ENCODE data around the gene TTLL11.
"Not testable (repeated sequence)": the region's sequence is repeated elsewhere in the genome, so short reads cannot be mapped to it uniquely, and the experiment has no call there.

Gene TTLL11

DNA sequence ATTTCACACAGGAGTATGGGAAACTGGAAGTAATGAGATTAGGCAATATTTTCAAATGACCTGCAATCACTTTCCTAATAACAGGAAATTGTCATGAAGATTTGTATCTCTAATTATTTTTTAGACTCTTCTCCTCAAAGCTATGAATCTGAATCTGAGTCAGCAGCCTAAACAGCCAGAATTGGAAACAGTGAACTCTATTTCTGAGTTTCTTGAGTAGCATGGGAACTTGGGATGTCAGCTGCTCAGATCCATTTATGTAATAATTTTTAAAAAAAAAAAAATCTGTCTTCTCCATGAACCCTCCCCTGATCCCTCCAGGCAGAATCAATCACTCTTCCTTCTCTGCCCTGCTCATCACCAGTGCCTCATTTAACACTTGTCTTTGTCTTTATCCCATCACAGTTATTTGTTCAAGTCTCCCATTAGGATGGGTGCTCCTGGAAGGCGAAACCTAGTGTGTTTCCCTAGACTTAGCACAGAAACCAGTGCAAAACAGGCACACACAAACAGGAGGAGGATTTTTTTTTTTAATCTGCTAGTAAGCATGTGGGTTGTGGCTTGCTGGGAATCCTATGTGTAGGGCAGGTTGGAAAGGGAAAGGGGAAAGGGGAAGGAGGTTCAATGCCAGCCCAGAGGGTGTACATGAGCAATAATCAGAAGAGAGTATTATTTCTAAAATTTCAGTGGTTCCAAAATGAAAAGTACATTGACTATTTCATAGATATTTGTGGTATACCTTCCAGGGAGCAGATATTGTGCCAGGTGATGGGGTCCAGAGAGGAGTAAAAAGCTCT, 186.8 kb downstream of the TTLL11 start:
- DNase-seq (ENCODE audit: low read depth): no peak

DNA sequence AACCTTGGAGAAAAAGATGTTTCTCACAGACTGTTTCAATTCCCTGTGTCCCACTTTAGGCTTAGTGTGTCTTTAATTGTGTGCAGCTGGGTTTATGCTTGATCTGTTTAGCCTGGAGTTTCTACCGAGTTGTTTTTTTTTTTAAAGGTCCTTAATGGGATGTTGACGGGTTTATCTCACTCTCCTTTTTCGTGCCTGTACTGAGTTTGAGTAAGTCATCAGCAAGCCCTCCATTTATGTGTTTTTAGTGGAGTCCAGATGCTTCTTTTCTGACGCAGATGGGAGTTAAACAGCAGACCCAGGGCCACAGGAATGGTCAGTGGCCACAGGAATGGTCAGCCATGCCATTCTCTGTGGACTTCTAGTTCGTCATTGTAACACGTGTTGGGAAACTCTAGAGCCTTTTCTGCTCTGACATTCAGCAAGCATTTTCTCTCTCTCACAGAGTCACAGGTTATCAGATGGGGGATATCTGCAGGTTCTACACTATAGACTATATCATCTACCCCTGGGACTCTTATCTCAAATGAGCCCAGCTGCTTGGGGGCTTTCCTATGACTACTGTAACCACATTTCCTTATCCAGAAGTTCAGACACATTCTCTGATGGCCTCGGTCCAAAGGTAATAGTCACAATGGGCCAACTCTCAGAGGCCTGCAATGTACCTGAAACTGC, 190.5 kb downstream of the TTLL11 start:
- DNase-seq (ENCODE audit: low read depth): no peak

DNA sequence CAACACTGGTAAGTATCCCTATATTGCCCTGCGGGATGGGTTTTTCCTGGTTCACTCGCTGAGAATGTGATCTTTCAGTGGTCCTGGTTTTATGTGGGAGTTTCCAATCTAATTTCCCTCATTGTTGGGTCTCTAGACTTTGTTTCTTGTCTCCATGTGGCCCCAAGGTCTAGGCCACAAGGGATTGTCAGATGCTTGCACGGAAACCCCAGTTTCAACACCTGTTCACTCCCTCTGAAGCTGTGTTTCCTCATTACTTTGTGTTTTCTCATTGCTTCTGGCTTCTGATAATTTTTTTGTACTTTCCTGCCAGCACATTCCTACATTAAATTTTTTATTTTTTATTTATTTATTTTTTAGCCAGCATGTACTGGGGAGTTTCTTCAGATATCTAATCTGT, 191.5 kb downstream of the TTLL11 start:
- DNase-seq (ENCODE audit: low read depth): no peak

DNA sequence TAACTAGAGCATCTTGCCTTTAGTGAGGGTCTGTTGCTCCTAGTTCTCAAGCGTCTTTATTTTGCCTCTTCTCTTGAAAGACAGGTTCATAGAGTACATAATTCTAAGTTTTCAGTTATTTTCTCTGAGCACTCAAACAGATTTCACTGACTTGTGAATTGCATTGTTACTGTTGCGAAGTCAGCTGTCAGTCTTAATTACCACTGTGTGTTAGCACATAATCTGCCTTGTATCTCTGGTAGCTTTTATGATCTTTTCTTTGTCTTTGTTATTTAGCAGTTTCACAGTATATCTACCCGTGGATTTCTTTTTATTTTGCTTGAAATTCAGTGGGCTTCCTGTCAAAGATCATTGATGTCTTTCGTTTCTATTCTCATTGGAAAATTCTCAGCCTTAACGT, 192.9 kb downstream of the TTLL11 start:
- DNase-seq (ENCODE audit: low read depth): no peak

DNA sequence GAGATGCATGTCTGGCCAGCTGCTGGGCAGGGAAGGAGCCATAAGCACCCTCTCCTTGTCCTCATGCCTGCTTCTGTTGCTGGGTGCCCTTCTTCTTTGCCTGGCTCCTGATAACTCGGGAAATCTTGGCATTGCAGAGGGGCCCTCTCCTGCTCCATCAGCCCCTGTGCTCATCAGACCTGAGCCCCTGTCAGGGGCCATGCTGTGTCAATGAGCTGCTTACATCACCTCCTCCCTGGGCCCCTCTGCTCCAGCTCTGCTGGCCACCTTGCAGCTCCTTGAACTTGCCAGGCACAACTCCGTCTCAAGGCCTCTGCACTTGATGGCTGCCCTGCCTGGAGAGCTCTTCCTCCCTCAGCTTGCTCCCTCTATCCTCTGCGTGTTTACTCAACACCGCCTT, 194.3 kb downstream of the TTLL11 start:
- DNase-seq (ENCODE audit: low read depth): no peak

DNA sequence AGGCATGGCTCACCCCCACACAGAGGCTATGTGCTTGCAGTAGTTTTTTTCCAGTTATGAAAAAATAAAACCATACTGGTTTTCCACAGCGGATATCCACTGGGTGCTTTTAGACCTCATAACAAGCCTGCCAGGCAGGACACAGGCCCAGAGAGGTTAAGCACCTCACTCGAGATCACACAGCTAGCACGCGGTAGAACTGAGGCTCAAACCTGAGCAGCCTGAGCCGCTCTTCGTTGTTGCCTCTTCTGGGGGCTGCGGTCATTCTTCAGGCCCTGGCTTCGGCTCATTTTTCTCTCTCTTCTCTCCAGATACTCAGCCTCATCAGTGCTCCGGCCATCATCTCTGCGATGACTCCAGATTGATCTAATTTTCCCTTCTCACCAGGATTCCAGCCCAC, 196.0 kb downstream of the TTLL11 start:
- no peak for DNase-seq (ENCODE audit: low read depth)

DNA sequence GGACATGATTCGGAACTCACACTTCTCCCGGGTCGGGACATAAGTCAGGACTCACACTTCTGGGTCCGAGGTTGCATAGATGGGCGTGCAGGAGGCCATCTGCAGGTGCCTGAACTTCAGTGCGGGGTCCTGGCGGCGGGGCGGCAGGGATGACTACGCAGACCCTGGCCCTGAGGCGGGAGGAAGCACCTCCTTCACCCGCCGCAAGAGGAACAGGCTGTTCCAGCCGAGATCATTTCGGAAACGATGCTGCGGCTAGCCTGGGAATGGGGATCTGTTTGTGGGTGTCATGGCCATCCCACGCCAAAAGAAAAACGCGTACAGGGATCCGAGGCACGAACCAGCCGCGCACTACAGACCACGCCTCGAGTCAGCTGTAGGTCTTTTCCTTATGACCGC, 196.6 kb downstream of the TTLL11 start:
- no peak for DNase-seq (ENCODE audit: low read depth)

DNA sequence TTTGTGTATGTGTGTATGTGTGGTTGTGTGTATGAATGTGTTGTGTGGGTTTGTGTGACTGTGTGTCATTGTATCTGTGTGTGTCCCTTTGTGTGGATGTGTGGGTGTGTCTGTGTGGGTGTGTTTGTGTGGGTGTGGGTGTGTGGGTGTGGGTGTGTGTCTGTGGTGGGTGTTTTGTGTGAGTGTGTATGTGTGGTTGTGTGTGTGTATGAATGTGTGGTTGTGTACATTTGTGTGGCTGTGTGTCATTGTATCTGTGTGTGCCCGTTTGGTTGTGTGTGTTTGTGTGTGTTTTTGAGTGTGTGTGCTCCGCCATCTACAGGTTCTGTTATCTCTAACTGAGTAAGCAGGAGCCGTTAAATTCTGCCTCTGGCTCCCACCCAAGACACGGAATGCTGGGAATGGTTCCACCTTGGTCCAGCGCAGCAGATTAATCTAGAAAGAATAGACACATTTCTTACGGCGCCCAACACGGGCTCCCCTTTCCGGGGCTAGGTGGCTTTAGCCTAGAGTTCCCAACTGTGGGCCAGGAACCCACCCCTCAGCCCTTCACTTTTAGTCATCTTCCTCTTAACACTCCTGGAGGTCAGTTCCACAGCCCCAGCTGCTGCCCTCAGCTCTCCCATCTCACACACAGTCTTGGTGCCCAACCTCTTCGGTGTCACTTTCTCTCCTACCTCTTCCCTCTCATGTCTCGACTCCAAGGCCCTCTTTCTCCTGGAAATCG, 197.1 kb downstream of the TTLL11 start:
- no peak for DNase-seq (ENCODE audit: low read depth)

DNA sequence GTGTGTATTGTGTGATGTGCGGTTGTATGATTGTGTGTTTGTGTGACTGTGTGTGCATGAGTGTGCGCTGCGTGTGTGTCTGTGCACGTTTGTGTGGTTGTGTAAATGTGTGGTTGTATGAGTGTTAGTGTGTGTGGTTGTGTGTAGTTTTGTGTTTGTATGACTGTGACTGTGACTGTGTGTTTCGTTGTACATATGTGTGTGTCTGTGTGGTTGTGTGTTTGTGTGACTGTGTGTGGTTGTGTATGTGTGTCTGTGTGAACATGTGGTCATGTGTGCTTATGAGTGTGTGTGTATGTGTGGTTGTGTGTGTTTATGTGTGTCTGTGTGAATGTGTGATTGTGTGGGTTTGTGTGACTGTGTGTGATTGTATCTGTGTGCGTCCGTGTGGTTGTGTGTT, 197.8 kb downstream of the TTLL11 start:
- no peak for DNase-seq (ENCODE audit: low read depth)

DNA sequence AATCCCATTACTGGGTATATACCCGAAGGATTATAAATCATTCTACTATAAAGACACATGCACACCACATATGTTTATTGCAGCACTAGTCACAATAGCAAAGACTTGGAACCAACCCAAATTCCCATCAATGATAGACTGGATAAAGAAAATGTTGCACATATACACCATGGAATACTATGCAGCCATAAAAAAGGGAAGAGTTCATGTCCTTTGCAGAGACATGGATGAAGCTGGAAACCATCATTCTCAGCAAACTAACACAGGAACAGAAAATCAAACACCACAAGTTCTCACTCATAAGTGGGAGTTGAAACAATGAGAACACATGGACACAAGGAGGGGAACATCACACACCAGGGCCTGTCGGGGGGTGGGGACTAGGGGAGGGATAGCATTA, 198.7 kb downstream of the TTLL11 start:
- not testable (repeated sequence) for DNase-seq (ENCODE audit: low read depth)

DNA sequence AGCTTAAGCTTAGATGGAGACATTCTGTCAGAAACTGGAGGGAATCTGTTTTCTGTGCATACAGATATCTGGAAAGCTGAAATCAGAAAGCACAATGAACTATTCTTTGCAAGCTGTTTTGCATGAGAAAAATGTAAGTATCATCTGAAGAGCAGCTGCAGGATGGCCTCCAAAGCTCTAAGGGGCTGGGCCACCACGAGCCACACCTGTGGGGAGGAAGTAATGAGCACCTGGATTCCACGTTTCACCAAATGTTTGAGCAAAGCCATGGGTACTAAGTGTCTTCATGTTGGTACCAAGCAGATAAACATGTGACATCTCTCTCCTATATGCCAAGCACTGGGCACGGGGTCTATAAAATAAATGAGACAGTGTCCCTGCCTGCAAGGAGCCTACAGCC, 199.3 kb downstream of the TTLL11 start:
- no peak for DNase-seq (ENCODE audit: low read depth)

DNA sequence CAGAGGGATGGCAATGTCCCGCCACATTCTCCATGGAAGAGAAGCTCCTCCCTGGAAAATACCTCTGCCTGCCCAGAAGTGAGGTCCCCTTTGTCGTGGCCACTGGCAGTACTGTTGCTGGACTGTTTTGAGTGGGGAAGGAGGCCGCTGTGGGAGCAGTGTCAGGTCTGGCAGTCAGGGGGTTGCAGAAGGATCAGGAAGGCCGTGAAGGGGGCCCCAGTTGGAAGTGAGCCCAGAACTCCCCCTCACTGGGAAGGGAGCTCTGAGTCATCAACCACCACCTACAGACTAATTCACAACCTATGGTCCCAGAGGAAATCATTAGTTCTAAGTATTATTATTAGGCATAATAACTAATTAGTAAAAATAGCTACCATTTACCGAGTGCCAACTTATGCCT, 200.4 kb downstream of the TTLL11 start:
- no peak for DNase-seq (ENCODE audit: low read depth)

DNA sequence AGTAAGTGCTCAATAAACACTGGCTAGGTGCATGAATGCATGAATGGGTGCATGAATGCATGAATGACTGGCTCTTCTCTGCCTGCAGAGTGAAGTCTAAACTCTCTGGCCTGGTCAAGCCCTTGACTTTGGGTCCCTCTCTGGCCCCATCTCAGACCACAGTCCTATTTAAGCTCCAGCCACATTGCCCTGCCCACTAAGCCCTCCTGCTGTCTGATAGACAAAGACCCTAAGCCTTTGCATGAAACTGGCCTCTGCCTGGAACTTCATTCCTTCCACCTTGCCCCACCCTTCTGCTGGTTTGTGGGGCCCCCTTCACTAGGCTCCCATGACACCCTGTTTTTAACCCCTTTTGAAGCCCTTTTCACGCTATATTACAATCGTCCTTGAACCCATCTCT, 202.4 kb downstream of the TTLL11 start:
- DNase-seq (ENCODE audit: low read depth): no peak

DNA sequence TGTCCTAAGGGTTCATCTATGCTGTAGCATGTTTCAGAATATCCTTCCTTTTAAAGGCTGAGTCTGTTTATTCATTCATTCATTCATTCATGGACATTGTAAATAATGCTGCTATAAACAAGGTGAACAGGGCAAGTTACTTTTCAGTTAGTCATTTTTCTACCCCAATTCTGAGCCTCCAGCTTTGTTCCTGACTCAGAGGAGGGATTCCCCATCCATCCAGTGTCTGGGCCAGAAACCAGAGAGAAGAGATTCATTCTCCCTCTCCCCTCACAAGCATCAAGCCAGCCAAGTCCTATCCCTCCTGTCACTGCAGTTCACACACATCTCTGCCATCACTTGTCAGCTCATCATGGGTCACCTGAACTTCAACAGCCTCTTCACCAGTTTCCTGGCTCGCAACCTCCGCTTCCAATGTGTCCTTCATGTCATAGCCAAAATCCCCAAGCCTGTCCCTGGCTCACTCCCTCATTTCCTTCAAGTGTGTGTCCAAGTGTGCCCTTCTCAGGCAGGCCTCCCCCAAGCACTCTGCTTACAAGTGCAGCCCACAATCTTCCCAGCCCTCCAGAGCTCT, 203.0 kb downstream of the TTLL11 start:
- no peak for DNase-seq (ENCODE audit: low read depth)

DNA sequence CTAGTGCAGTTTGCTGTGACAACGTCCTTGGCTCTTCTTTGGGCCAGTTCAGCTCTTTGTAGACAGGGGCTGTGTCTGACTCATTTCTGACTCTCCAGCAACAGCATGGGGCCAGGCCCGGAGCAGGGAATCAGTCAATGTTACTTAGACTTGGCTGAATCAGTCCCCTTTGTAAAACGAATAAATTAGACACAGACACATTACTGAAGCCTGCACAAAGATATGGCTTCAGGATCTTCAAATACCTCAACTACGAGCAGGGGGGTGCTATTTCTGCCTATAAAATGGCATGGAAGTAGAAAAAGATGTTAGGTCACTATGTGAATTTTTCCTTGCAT, 204.7 kb downstream of the TTLL11 start:
- no peak for DNase-seq (ENCODE audit: low read depth)

DNA sequence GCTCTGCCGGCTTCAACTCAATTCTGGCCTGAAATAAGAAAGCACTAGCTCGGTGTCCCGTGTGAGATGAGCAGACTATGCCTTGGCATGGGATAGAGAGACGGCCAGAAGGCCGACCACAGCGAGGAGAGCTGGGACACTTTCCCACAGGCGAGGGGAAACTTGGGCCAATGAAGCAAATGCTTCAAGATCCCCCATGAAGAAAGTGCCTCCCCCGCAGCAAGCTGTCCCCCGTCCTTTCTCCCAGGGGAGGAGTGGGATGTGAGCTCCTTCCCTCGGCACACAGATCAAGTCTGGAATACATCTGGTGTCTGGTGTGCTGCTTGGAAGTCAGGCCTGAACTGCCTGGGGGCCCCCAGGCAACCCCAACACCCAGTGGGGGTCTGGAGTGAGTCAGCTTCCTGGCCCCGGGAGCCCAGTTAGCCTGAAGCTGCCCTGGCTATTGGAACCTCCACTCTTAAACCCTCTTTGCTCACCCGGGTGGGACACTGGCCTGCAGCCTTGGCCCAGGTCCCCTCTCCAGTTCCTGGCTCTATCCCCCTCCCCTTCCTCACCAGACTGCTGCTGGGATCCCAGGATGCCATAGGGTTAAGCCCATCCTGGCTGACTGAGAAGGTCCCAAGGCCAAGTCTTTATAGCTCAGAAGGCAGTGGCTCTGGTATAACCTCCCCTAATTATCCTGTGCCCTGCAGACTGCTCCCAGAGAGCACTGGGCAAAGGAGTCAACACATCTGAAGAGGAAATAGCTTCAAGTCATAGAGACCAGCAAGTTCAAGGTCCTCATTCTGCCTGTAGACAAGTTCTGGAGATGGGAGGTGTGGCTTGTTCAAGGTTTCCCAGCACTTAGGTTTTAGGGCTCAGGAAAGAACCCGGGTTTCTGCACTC, 205.3 kb downstream of the TTLL11 start:
- DNase-seq (ENCODE audit: low read depth): no peak

DNA sequence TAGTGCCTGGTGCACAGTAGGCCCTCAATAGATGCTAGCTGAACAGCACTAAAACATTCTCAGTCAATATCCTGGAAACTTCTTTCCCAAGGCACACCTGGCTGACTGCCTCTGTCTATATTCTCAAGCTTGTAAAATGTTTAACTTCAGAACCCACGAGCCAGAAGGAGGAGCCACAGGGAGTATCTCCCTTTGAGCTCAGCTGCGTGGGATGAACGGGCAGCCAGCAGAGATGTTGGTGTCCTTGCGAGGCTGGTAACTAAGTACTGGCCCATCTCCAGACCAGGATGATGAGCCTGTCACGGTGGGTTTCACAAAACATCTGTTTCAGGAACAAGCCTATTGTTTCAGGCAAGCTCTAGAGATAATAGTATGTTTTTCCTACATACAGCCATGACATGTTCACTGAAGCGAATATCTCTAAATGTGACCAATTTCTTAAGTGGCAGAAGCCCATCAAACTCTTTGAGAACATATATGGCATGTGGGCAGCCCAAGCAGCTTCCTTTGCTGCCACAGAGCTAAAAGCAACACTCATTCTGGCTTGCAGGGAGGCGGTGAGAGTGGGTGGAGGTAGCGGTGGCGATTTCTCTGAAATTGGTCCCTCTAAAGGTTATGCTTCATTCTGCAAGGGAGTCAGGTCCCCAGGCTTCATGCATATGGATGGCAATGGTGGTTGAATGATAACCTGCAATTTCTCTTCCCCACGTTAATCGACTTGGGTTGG, 206.2 kb downstream of the TTLL11 start:
- no peak for DNase-seq (ENCODE audit: low read depth)

DNA sequence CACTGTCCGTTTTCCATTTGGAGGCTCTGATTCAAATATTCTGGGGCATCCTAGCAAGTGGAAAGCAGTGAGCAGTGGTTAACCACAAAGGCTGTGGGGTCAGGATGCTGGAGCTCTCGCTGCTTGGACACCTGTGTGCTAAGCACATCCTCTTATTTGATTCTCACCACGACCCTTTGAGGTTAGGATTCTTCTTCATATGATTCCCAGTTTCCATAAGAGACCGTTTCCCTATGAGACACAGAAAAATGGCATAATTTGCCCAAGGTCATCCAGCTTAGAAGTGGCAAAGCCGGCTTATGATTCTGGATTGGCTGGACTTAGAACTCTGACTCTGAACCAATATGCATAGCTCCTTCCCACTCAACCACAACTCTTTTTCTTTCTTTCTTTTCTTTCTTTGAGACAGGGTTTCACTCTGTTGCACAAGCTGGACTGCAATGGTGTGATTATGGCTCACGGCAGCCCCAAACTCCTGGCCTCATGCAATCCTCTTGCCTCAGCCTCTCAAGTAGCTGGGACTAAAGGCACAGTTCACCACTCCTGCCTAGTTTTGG, 207.7 kb downstream of the TTLL11 start:
- DNase-seq (ENCODE audit: low read depth): no peak

DNA sequence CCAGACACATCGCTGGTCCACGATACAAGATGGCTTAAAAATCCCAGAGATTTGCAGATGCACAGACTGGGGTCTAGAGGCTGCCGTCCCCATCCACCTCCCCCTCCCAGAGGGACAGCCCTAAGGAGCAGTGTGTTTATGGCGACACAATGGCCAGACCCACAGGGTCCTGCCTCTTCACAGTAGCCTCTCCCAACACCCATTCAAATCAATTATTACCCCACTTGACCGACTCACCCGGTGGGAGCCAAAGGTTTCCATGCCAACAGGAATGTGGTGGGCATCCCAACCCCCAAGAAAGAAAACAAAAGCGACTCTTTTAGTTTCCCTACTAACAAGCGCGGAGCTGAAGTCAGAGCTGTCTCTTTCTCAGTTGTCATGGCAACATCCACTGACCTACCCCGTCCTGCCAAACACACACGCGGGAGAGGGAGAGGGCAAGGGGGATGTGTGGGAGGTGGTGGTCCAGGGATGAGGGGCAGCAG, 209.0 kb downstream of the TTLL11 start:
- DNase-seq (ENCODE audit: low read depth): no peak

DNA sequence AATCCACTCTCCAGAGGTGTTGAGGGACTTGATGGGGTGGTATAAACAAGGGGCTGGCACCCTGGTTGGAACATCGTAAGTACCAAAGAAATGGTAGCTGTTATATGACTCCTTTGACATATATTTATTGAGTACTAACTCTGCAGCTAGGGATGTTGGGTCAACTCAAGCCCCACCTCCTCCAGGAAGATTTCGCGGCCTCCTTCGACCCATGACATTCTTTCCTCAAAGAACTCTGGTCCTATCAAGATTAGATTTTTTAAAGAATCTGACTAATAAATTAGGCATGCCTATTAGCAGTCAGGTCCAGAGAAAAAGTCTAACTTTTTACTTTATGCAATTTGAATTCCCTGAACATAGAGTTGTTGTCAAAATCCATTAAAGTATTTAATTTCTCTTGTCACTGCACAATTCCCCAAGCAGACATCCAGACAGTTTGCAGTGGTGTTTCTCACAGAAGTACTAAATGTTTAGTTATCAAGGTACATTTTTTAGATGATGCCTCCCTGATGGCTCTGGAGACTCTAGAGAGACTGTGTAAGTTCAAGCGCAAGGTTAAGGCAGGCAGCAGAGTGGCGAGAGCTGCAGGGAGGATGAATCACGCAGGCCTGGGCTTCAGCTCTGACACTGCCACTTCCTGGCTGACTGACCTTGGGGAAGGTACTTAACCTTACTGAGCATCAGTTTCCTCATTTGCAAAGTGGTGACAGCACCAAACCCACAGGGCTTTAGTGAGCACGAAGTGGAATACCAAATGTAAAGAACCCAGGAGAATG, 209.6 kb downstream of the TTLL11 start:
- no peak for DNase-seq (ENCODE audit: low read depth)

Measured in stimulated activated CD8-positive, alpha-beta memory T cell treated with anti-CD3 and anti-CD28 coated beads, Interleukin-4, amount 100 ng/mL, for 24 hours (primary cell).